Omental fat pad (tissue), 4 donors: ENCODE results near the gene FLNA. TPM values are rescaled to one million over a fixed set of nuclear protein-coding genes. Genes with fewer than 3 reads are reported as not detected.
"Not testable (repeated sequence)": the region's sequence is repeated elsewhere in the genome, so short reads cannot be mapped to it uniquely, and the experiment has no call there.

Source experiments
- ATAC-seq: fragments of 150-250 bp; one replicate; pipeline ENCODE4 v1.9.1; 2016; ENCODE audit warnings: mild to moderate bottlenecking, moderate library complexity; ENCODE audit not compliant: low FRiP score
- DNase-seq: peaks from one replicate; pipeline ENCODE4 v3.0.0-alpha.2; 2019; ENCODE audit warnings: low spot score
- CTCF ChIP-seq, 3 donors: fragments of 450-650 bp; IDR thresholded peaks; one replicate each; pipeline ENCODE4 v1.5.1; 2016 to 2017; ENCODE audit warnings: antibody characterized with exemption in 3 of 3, mild to moderate bottlenecking in 3 of 3, moderate library complexity in 2 of 3
- total RNA-seq, 4 donors: library from RNA; depleted of rRNA; stranded (reverse); fragments of >200 nt; gene quantifications; one replicate each; pipeline ENCODE4 v1.1.0, GENCODE V29; 2016

The FLNA gene
- total RNA-seq, 4 donors from 2014 or later: 496 to 1,133 (median 729) TPM

GRCh38 chrX:154398668-154399526, 24.5 kb upstream of the FLNA start:
- peak in 2 of 3 donors; percentile 5 to 28 for TF ChIP-seq CTCF (IDR thresholded peaks at IDR 0.05)
- ATAC-seq (no peak), DNase-seq (no peak)

GRCh38 chrX:154397888-154398667, 23.6 kb upstream of the FLNA start, which contains the start of gene RPL10:
TSS of gene RPL10 (plus strand) at chrX:154398377. CDS start at chrX:154398520, 143 bp downstream.
- TF ChIP-seq CTCF (IDR thresholded peaks at IDR 0.05): no peak
- peak; percentile 92 for ATAC-seq

GRCh38 chrX:154396973-154397887, 22.8 kb upstream of the FLNA start:
- peak; percentile 82 for ATAC-seq
- TF ChIP-seq CTCF (IDR thresholded peaks at IDR 0.05): no peak
- no peak for DNase-seq

More at GRCh38 chrX:154397888-154398667, 23.6 kb upstream of the FLNA start, which contains the start of gene RPL10:
- peak; percentile 56 for DNase-seq

- DNase-seq, ATAC-seq: not testable (repeated sequence)
Observed at GRCh38 chrX:154396363-154396762, 21.9 kb upstream of the FLNA start.

- DNase-seq: not testable (repeated sequence)
- ATAC-seq: peak; percentile 83
Observed at GRCh38 chrX:154389812-154390747, 15.6 kb upstream of the FLNA start.

GRCh38 chrX:154388649-154389048, 14.2 kb upstream of the FLNA start:
- DNase-seq, ATAC-seq: not testable (repeated sequence)

- ATAC-seq, DNase-seq: not testable (repeated sequence)
Observed at GRCh38 chrX:154388094-154388493, 13.7 kb upstream of the FLNA start.

- ATAC-seq: no peak
- DNase-seq: no peak
- no peak for TF ChIP-seq CTCF (IDR thresholded peaks at IDR 0.05)
Observed at GRCh38 chrX:154384284-154384892, 10.0 kb upstream of the FLNA start.
